ENCODE measurements around the gene TNFAIP6. TPM values are rescaled to one million over a fixed set of nuclear protein-coding genes. Genes with fewer than 3 reads are reported as not detected.

TNFAIP6 gene
- total RNA-seq, 4 donors from 2014 or later: 0.33 to 1.1 (median 0.83) TPM; not detected in 1

- H3K27ac ChIP-seq: no peak overlapping the region
- intact Hi-C loops (cut with DNase I): no loop called here
- no peak overlapping the region for H3K4me3 ChIP-seq (replicated peaks in 1 of 3)
- H3K9me3 ChIP-seq: no peaks in the 10 kb centered on the region
- WGBS, 2 donors: 79 to 80% methylated on average over 1 of the region's 1 CpG
- no peaks in the 10 kb centered on the region for H3K36me3 ChIP-seq
- H3K27me3 ChIP-seq: no peaks in the 10 kb centered on the region
- DNase-seq: no peak
- H3K4me1 ChIP-seq: peaks cover 5% of the 10 kb centered on the region in 2 donors
- TF ChIP-seq POLR2A (IDR thresholded peaks at IDR 0.05) (no peak), CTCF (IDR thresholded peaks at IDR 0.05) (no peak)
Measured at GRCh38 chr2:151329998-151330397, 27.4 kb upstream of the TNFAIP6 start.

DNA sequence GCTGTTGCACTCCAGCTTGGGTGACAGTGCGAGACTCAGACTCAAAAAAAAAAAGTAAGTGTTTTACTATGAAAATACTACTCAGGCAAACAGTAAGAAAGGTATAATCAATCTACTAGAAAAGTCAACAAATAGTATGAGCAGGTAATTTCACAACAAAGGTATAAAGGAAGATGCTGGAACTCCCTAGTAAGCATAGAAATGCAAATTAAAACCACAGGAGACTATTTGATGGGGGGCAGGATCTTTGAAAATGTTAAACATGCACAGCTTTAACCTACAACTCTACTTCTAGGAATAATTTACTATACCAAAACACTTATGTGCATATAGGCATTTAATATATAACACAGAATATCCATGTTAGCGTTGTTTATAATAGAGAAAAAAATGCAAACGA lies 24.3 kb upstream of the TNFAIP6 start:
- H3K36me3 ChIP-seq: no peaks in the 10 kb centered on the region
- H3K4me1 ChIP-seq: peaks cover 5% of the 10 kb centered on the region in 2 donors
- H3K27me3 ChIP-seq: no peaks in the 10 kb centered on the region
- TF ChIP-seq POLR2A (IDR thresholded peaks at IDR 0.05) (no peak), CTCF (IDR thresholded peaks at IDR 0.05) (no peak)
- no peak overlapping the region for H3K27ac ChIP-seq
- H3K4me3 ChIP-seq (replicated peaks in 1 of 3): no peak overlapping the region
- 82 to 87% methylated on average over 3 of the region's 3 CpGs for WGBS, 2 donors
- no peak for DNase-seq
- no peaks in the 10 kb centered on the region for H3K9me3 ChIP-seq
- intact Hi-C loops (cut with DNase I): no loop called here

DNA sequence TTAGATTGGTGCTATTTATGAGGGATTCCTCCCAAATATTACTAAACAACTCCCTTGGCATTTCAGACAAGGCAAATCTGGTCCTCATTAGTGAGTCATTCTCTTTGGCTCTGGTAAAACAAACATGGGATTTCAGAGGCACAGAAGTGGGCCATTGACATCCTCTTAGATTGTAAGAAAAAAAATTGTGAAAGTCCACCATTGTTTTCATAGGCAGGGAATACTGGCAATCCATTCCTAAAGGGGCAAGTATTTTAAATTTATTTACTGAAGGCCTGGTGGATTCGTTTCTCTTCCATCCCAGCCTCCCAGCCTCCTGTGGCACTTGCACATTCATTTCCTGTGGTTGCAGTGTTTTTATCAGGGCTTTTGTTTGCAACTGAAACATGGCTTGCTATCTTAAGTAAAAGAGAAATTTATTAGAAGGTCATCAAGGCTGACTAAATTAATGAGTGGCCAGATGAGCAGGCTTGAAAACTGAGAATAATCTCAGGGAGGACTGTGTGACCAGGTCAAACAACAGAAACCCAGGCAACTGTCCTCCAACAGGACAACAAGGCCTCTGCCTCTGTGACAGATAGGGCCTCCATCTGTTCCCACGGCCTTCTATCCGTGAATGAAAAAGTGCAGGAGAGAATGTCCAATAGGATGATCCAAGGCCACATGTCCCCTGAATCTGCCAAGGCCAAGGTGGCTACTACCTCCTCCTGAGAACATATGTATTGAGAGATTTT lies 23.1 kb upstream of the TNFAIP6 start:
- peak in 1 of 2 donors; percentile 11 for DNase-seq
- H3K27me3 ChIP-seq: no peaks in the 10 kb centered on the region
- 56 to 60% methylated on average over 3 of the region's 3 CpGs for WGBS, 2 donors
- H3K4me1 ChIP-seq: peaks cover 5% of the 10 kb centered on the region in 2 donors
- no peak overlapping the region for H3K4me3 ChIP-seq (replicated peaks in 1 of 3)
- H3K27ac ChIP-seq: no peak overlapping the region
- intact Hi-C loops (cut with DNase I): no loop called here
- TF ChIP-seq POLR2A (IDR thresholded peaks at IDR 0.05): no peak
- no peak for TF ChIP-seq CTCF (IDR thresholded peaks at IDR 0.05)
- no peaks in the 10 kb centered on the region for H3K36me3 ChIP-seq
- H3K9me3 ChIP-seq: no peaks in the 10 kb centered on the region

DNA sequence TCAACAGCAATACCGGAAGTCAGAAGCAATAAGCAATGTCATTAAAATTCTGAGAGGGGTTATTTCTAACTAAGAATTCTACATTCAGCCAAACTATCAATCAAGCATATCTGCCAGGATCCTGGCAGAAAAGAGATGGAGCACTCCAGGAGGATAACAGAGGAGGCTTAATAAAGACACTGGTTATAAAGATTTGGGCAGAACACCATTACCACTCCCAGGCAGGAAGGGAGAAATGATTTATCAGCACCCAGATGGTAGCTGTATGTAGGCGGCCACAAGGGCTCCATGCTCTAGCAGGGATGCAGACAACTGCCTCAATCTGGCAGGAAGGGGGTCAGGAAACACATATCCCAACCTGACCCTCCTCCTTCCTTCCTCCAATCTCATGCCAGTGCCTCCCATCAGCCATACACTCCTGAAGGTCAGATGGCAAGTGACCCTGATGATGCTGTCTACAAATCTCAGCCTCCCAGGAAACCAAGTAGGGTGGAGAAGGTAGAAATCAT lies 20.5 kb upstream of the TNFAIP6 start:
- Histone ChIP-seq H3K27ac (no peak overlapping the region), H3K9me3 (no peaks in the 10 kb centered on the region), H3K4me3 (replicated peaks in 1 of 3) (no peak overlapping the region), H3K4me1 (peaks cover 5% of the 10 kb centered on the region in 2 donors), H3K27me3 (no peaks in the 10 kb centered on the region), H3K36me3 (no peaks in the 10 kb centered on the region)
- DNase-seq: no peak
- WGBS, 2 donors: 78 to 84% methylated on average over 2 of the region's 2 CpGs
- intact Hi-C loops (cut with DNase I): no loop called here
- TF ChIP-seq CTCF (IDR thresholded peaks at IDR 0.05) (no peak), POLR2A (IDR thresholded peaks at IDR 0.05) (no peak)

GRCh38 chr2:151337643-151338042 lies 19.7 kb upstream of the TNFAIP6 start:
- no peak overlapping the region for H3K27ac ChIP-seq
- H3K4me3 ChIP-seq (replicated peaks in 1 of 3): no peak overlapping the region
- intact Hi-C loops (cut with DNase I): no loop called here
- H3K9me3 ChIP-seq: no peaks in the 10 kb centered on the region
- no peak for DNase-seq
- H3K27me3 ChIP-seq: no peaks in the 10 kb centered on the region
- no peaks in the 10 kb centered on the region for H3K36me3 ChIP-seq
- TF ChIP-seq CTCF (IDR thresholded peaks at IDR 0.05): no peak
- no peak for TF ChIP-seq POLR2A (IDR thresholded peaks at IDR 0.05)
- 74 to 84% methylated on average over 1 of the region's 1 CpG for WGBS, 2 donors
- H3K4me1 ChIP-seq: peaks cover 5% of the 10 kb centered on the region in 2 donors
